ENCODE data around the gene DOK4.

Gene DOK4

DNA sequence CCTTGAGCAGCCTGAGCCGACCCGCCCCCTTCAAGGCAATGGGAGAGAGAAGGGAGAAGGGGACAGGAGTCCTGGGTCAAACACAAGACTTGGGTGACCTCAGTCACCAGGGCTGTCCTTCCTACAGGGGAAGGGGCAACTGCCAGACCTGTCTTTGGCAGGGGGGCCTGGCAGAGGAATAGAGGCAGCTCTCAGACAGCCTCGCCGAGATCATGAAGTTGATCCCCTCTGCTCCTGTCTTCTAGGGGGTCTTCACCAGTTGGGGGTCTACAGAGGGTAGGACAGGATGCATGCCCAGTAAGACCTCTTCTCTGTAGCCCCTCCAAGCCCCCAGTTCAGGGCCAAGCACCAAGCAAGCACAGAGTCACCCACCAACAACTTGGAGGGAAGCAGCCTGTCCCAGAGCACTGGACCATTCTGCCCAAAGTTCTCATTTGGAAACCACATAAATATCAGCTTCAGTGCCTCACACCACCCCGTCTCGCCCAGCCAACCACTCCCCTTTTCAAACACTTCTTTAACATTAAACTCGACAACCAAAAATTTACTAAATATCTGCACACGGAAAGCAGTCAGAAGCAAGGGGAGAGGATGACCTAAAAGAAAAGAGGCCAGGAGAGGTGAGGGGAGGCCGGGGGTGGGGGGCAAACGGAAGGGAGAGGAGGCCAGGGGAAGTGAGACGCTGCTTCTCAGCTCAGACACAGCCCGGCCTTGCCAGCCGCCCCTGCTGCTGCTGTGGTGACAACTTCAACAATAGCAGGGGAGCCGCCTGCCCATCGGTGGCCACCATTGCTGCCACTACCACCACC lies 7.7 kb downstream of the DOK4 start:
- TF ChIP-seq, protein P1, sequence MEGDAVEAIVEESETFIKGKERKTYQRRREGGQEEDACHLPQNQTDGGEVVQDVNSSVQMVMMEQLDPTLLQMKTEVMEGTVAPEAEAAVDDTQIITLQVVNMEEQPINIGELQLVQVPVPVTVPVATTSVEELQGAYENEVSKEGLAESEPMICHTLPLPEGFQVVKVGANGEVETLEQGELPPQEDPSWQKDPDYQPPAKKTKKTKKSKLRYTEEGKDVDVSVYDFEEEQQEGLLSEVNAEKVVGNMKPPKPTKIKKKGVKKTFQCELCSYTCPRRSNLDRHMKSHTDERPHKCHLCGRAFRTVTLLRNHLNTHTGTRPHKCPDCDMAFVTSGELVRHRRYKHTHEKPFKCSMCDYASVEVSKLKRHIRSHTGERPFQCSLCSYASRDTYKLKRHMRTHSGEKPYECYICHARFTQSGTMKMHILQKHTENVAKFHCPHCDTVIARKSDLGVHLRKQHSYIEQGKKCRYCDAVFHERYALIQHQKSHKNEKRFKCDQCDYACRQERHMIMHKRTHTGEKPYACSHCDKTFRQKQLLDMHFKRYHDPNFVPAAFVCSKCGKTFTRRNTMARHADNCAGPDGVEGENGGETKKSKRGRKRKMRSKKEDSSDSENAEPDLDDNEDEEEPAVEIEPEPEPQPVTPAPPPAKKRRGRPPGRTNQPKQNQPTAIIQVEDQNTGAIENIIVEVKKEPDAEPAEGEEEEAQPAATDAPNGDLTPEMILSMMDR (IDR thresholded peaks at IDR 0.05; ENCODE audit: extremely low read depth, insufficient read depth, missing control alignments), result no peak
- in situ Hi-C loops (cut with MboI; ENCODE audit: low pct_unique_long_range_greater_than_20kb, low sequenced_read_pairs, unreplicated experiment), result no loop called here
- no peak for DNase-seq (ENCODE audit: low spot score)

DNA sequence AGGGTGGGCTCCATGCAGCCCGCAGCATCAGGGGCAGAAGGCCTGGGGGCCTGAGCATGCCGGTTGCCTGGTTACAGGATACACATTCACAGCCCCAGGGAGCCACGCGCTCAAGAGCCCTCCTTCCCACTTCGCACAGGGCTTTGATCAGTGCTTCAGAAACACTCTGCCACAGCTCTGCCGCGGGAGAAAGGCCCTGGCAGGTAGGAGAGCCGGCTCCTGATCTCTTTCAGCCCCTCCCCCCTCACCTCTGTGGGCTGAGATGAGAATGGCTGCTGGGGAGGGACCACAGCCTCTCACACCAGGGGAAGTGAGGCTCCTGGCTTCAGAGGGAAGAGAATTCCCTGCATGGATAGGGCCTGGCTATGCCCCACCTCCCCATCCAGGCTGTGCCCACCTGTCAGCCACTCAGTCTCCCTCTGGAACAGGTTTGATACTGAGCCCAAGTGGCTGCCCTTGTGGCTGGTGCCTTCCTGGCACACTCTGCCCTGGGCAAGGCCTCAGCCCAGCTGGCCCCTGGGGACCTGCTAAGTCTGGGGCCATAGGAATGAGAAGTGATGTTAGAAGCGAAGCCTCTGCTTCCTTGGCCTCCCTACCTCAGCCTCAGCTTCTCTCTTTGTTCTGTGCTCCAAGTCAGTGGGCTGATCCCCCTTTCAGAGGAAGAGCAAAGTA lies 8.6 kb downstream of the DOK4 start:
- in situ Hi-C loops (cut with MboI; ENCODE audit: low pct_unique_long_range_greater_than_20kb, low sequenced_read_pairs, unreplicated experiment), result no loop called here
- DNase-seq (ENCODE audit: low spot score), result no peak
- TF ChIP-seq, protein P1 (IDR thresholded peaks at IDR 0.05; ENCODE audit: extremely low read depth, insufficient read depth, missing control alignments), result no peak

DNA sequence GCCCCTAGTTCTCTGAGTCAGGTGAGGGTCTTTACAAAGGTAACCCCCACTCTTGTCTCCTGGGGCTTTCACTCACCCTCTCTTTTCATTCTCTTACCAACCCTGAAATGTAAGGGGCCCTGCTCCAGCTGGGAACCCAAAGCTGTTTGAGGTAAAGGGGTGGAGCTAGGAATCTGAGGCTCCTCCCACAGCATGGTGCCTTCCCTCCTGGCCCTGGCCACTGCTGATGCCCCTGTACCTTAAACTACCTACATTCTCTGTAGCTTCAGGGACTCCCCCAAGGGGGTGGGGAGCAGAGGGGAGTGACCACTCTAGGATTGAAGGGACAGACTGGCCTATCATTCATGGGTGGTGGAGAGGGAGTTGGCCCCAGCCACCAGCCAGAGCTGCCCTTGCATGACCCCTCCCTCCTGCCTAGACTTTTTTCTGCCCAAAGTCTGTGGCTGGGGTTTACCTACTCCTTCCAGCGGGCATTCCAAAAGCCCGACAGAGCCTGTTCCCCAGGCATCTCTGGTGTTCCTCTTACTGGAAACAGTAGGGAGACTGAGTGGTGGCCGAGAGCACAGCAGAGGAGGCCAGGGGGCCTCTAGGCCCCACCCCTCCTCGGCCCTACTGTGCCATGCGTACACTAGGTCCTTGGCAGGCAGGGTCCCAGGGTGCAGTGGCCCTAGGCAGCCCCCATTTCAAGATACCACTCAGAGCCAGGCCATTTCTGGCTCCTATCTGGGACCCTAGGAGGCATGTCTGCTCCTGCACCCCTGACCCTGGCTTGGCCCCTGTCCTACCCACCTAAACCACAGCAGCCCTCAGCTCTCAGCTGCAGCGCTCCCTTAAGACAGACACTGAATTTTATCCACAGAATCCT lies 9.5 kb downstream of the DOK4 start:
- TF ChIP-seq, protein P1 (IDR thresholded peaks at IDR 0.05; ENCODE audit: extremely low read depth, insufficient read depth, missing control alignments), result no peak
- in situ Hi-C loops (cut with MboI; ENCODE audit: low pct_unique_long_range_greater_than_20kb, low sequenced_read_pairs, unreplicated experiment), result no loop called here
- DNase-seq (ENCODE audit: low spot score), result no peak

DNA sequence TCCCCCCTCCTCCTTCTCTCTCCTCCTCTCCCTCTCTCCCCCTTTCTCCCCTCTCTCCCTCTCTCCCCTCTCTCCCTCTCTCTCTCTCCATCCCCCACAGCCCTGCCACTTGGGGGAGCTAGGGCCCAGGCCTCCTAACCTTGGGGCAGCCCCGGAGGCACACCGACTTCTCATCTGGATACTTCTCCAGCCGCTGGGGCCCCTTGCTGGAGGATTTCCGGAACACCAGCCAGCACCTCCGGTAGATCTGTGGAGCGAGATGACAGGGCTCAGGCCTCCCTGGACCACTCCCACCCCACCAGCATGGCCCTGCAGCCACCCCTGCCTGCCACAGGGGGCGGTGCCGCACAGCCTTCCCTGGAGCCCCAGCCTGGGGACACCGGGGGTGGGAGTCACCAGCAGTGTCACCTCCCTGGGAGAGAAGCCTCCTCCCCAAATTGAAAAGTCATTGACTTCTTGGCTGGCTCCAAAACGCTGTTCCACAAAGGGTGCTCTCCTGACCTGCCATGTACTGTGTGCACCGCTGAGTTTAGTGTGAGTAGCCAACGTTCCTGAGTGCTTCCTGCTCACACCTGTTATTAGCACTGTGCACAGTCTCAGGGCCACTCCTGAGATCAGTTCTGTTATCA lies 10.5 kb downstream of the DOK4 start:
- TF ChIP-seq, protein P1 (IDR thresholded peaks at IDR 0.05; ENCODE audit: extremely low read depth, insufficient read depth, missing control alignments), result peak; percentile 70
- DNase-seq (ENCODE audit: low spot score), result peak; percentile 88
- in situ Hi-C loops (cut with MboI; ENCODE audit: low pct_unique_long_range_greater_than_20kb, low sequenced_read_pairs, unreplicated experiment), result no loop called here

DNA sequence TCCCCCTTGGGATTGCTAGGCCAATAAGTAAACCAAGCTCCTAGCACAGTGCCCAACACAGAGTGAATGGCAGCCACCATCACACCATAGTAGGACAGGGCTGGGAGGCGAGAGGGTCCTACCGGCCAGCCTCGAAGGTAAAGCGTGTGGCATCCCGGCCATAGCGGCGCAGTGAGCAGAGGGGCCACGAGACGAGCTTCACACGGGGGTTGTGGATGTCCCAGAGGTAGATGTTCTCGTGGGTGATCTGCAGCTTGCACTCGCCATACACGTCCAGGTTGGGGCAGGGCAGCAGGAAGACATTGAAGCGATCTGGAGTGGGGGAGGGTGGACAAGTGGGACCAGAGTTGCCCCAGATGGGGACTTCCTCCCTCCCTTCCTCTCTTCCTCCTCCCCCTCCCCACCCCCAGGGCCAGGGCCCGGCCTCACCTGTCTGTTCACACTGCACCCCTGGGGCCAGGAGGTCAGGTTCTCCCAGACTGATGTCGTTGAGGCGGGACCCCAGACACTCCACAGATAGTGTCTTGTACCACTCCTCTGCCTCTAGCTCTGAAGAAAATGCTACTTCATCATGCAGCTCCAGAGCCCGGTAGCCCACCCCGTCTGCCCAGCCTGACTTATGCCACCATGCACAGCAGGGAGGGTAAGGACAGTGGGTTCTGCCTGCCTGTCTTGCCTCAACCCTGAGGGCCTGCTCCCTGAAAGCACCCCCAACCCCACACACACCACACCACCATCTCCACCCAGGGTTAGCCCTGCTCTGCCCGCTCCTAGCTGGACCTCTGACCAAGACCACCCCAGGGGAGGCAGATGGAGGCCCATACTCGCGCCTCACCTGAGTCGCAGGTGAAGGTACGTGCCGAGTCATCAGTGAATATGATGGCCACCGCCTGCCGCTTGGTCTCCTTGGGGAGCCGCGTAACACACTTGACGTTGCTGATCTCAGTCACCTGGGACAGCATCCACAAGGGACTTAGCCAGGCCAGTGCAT lies 11.3 kb downstream of the DOK4 start:
- TF ChIP-seq, protein P1 (IDR thresholded peaks at IDR 0.05; ENCODE audit: extremely low read depth, insufficient read depth, missing control alignments), result no peak
- in situ Hi-C loops (cut with MboI; ENCODE audit: low pct_unique_long_range_greater_than_20kb, low sequenced_read_pairs, unreplicated experiment), result no loop called here
- no peak for DNase-seq (ENCODE audit: low spot score)
